GM19328 (cell line): ENCODE results near the gene MATR3.
A peak's percentile ranks its signal among the peaks of the same experiment; 100 is the strongest.

ENCODE experiments used
- ATAC-seq: cut with Tn5 transposase; IDR thresholded peaks from one replicate; pipeline ENCODE4 v1.9.1; 2021; ENCODE audit warnings: mild to moderate bottlenecking, moderate library complexity; ENCODE audit not compliant: unreplicated experiment

The MATR3 gene

GRCh38 chr5:139271201-139272027 lies 22.1 kb upstream of the MATR3 start:
- ATAC-seq, result no peak

GRCh38 chr5:139272471-139273321 lies 20.8 kb upstream of the MATR3 start:
- ATAC-seq, result no peak

GRCh38 chr5:139273322-139273571 lies 20.3 kb upstream of the MATR3 start:
- ATAC-seq, result no peak

- peak; percentile 73 for ATAC-seq
Observed at GRCh38 chr5:139273572-139274289, 19.8 kb upstream of the MATR3 start.

- no peak for ATAC-seq
Observed at GRCh38 chr5:139275536-139275935, 18.0 kb upstream of the MATR3 start.

- no peak for ATAC-seq
Observed at GRCh38 chr5:139275956-139276355, 17.6 kb upstream of the MATR3 start.

- ATAC-seq, result no peak
Observed at GRCh38 chr5:139276426-139276825, 17.1 kb upstream of the MATR3 start.

- ATAC-seq, result no peak
Observed at GRCh38 chr5:139277171-139277570, 16.4 kb upstream of the MATR3 start.

GRCh38 chr5:139278540-139279274 lies 14.8 kb upstream of the MATR3 start:
- ATAC-seq, result no peak

GRCh38 chr5:139282197-139282557 lies 11.4 kb upstream of the MATR3 start:
- no peak for ATAC-seq

GRCh38 chr5:139283252-139284166 lies 10.0 kb upstream of the MATR3 start:
- no peak for ATAC-seq

- no peak for ATAC-seq
Observed at GRCh38 chr5:139284295-139284694, 9.2 kb upstream of the MATR3 start.

GRCh38 chr5:139285651-139286392 lies 7.7 kb upstream of the MATR3 start:
- ATAC-seq, result no peak

GRCh38 chr5:139287890-139288635 lies 5.5 kb upstream of the MATR3 start:
- ATAC-seq, result no peak

- no peak for ATAC-seq
Observed at GRCh38 chr5:139291051-139291450, 2.5 kb upstream of the MATR3 start.

GRCh38 chr5:139293202-139293506 lies 386 bp upstream of the MATR3 start:
- ATAC-seq, result no peak

- ATAC-seq, result peak; percentile 22
Observed at GRCh38 chr5:139294374-139295165, 1.0 kb downstream of the MATR3 start.
